H54 (cell line): ENCODE results near the gene APBA1.

Experiments used
- DNase-seq: peaks from one replicate; pipeline ENCODE4 v3.0.0; 2011; ENCODE audit warnings: low spot score, mixed read lengths; ENCODE audit not compliant: insufficient read length
- FAIRE-seq: peaks from 3 replicates; lab custom pipeline; 2011; peaks lifted over from hg19 to GRCh38; lab: Jason Lieb, UNC
- POLR2A ChIP-seq: IDR thresholded peaks from 2 replicates; pipeline ENCODE4 v1.6.1; 2011; ENCODE audit warnings: low read depth, mild to moderate bottlenecking, low read length

The APBA1 gene

DNA sequence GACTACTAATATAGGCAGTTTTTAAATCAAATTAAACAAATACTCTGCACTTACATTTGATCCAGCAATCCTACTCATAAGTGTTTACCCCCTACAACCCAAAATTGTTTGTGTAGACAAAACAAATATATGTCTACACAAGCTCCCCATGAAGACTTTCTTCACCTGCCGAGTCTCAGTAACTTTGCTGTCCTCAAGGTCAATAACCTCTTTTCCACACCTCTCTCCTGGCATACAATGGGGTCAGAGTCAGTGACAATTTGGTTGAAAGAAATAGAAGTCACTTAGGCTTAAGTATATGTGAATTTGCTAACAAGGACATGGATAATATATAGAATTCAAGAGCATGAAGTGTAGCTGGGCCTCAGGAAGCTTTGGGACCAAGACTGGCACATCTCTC is 29.1 kb downstream of the APBA1 start:
- FAIRE-seq (no peak), DNase-seq (no peak)
- TF ChIP-seq POLR2A, result no peak

DNA sequence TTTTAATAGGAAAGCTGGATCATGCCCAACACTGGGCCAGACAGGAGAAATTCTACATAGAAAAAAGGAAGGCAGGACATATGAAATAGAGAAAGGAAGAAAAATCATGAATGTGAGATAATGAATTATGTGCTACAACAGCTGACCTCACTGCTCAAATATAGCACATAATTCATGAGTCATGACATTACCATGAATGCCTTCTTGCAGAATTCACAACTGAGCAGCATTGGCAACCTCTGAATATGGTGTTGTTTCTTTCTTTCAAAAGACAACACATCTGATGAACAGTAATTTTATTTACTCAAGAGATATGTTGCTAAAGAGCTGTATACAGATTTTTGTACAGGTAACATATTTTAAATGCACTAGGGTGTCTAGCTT is 34.4 kb downstream of the APBA1 start:
- no peak for TF ChIP-seq POLR2A
- DNase-seq (peak; percentile 30), FAIRE-seq (peak; percentile 100)

DNA sequence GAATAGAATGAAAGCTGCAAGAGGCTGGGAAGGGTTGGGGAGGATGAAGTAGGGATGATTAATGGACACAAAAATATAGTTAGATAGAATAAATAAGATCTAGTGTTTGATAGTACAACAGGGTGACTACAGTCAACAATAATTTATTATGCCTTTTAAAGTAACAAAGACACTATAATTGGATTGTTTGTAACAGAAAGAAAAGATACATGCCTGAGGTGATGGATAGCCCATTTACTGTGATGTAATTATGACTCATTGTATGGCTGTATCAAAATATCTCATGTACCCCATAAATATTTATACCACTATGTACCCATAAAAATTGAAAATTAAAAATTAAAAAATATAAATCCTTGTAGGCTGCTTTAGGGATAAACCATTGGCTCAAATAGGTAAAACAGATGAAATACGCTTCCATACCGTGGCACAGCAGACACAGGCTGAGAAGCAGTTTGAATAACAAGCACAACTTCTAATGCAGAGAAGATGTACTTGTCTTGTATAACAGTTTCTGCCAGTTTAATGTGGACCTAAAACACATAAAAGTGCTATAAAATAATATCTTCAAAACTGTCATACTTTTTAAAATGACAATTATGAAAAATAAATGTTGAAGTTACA is 34.9 kb downstream of the APBA1 start:
- DNase-seq, result no peak
- no peak for TF ChIP-seq POLR2A
- FAIRE-seq, result peak; percentile 70

DNA sequence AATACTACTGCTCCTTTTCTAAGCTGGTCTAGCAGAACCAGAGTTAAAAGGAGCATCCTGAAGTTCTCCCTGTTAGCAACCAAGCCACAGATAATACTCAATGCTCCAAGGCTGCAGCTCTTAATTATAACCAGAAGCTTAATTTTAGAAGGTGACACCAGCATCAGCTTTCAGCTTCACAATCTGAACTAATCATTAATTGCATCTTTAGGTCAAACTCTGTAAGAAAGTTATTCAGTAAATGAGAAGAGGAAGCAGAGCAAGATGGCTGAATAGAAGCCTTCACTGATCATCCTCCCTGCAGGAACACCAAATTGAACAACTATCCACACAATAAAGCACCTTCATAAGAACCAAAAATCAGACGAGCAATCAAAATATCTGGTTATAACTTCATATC is 38.5 kb downstream of the APBA1 start:
- FAIRE-seq (no peak), DNase-seq (no peak)
- TF ChIP-seq POLR2A, result no peak

DNA sequence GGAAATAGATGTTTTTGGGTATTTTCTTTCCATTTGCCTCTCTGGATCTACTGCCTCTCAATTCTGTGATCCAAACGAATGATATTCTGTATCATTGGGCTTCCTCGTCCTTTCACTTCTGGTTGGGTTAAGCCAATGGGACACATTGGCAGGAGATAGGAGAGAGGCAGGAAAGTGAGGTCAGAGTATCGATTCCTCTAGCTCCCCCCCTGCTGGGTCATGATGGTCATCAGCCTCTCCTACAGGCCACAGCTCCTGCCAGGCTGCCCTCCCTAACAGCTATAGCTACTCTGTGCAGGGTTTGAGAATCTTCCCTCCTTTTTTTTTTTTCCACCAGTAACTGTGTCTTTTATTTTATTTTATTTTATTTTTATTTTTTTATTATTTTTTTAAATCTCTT is 39.4 kb downstream of the APBA1 start:
- FAIRE-seq (no peak), DNase-seq (no peak)
- no peak for TF ChIP-seq POLR2A

DNA sequence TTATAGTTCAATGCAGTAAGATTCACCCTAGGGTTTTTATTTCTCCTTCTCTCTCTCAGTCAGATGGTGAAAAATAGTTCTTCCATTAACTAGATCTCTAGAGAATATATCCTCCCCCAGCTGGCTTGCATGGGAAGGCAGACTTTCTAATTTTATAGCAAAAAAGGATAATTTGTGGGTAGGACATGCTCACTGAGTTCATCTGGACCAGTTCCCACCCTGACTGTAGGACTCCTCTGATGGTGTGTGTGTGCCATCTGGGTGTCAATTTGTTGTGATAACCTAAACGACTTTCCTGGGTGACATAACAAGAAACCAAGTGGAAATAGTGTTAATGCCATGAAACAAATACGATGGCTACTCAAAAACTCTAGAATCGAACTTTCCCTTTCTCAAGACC is 44.9 kb downstream of the APBA1 start:
- peak; percentile 6 for FAIRE-seq
- no peak for DNase-seq
- no peak for TF ChIP-seq POLR2A

DNA sequence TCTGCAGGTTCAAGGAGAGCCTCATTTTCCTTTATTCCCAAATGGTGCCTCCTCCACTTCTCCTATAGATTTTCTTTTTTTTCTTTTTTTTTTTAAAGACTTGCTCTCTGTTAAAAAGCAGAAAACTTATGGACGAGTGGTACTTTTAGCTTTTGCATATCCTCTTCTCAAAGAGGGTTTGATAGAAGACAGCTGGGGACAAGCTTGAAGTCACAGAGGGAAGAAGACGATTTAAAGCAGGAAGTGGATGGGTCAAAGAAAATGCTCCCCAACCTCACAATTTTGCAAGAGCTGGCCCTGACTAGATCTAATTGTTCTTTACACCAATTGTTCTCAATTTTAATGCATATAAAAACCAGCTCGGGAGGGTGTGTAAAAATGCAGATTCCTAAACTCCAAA is 48.9 kb downstream of the APBA1 start:
- FAIRE-seq, result no peak
- DNase-seq, result no peak
- no peak for TF ChIP-seq POLR2A

DNA sequence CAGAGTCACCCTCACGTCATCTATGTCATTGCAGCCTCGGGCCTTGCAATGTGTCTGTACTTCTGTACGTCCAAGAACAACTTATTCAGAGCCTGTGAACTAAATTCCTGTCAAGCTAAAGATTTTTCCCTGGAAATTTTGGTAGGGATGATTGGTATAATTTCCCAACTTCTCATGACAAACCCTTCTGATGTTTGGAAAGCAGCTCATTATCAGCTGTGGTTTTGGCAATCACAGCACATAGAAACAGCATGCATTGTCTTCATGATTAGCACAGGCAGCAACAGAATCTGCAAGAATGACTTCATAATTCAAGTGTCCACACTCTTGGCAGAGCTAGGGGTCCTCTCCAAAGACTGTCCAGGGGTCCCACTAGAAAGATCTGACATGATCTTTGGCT is 49.5 kb downstream of the APBA1 start:
- DNase-seq (no peak), FAIRE-seq (no peak)
- TF ChIP-seq POLR2A, result no peak

DNA sequence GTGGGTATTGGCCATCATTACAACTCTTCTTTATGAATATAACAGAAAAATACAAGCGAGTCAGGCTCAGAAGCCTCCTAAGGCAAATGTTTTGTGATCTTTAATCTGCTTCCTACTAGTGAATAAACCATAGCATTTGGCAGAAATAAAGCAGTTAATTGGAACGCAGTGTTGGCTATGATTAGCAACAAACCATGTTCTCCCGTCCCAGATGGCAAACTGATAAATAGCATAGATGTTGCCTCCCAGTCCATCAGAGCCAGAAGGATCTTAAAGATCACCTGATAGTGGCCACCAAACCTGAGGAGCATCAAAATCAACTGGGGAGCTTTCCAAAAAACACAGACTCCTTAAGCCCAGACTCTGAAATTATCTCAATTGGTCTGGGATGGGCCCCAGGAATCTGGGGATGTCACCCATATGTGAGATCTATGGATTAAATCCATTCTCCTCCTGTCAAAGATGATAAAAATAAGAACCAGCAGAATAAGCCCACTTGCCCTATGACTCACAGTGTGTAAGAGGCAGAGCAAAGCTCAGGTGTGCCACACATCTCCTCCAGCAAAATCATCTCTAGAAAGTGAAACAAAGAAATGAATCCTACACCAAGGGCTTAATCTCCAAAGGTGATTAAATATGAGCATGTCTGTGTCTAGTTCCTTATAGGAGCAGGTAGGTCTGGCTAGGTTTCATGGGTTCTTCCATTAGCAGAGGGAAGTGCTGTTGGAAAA is 50.3 kb downstream of the APBA1 start:
- FAIRE-seq, result no peak
- no peak for TF ChIP-seq POLR2A
- DNase-seq, result no peak

DNA sequence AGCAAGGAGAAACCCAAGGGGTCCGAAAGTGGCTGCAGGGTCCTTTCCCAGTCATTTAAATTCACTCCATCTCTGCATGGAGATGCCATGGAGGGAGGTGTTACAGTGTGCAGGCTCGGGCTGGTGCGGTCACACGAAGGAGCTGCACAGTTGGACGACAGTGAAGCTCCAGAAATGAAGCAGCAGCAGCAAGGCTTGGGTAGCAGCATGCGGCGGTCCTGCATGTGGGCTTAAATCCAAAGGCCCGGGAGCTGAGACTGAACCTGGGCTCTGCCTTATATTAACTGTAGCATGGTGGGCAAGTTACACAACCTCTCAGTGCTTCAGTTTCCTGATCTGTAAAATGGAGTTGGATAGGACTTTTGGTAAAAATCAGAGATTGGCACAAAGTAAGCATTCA is 51.4 kb downstream of the APBA1 start:
- DNase-seq (no peak), FAIRE-seq (no peak)
- no peak for TF ChIP-seq POLR2A

DNA sequence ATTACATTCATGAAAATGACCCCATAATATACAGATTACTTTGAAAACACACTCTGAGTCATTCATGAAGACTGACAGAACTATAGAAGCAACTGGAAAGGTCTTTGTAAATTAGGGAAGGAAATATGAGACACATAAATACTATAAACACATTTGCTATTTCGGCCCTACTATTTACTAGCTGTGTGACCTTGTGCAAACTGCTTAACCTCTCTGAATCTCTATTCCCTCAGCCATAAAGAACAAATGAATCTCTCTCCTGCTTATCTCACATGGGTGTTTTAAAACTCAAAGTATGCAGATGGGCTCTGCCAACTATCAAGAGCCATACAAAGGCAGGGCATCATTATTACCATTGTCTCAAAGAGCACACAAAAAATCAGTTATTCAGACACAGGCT is 52.9 kb downstream of the APBA1 start:
- no peak for DNase-seq
- no peak for FAIRE-seq
- TF ChIP-seq POLR2A, result no peak

DNA sequence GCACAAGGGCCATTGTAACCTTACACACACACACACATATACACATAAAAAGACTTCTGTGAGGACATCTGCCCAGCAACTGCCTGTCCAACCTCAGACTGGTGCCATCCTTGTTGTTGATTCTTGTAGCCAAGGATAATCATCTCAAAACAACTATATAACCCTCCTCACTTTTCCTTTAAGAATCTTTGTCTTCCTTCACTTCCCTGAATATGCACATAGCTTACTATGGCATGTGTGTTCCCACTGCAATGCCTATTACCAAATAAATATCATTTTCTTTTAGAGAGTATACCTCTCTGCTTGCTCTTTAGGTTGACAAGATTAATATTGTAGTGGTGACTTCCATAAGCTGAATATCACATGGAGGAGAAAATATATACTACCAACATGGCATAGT is 55.2 kb downstream of the APBA1 start:
- DNase-seq (no peak), FAIRE-seq (peak; percentile 38)
- no peak for TF ChIP-seq POLR2A

DNA sequence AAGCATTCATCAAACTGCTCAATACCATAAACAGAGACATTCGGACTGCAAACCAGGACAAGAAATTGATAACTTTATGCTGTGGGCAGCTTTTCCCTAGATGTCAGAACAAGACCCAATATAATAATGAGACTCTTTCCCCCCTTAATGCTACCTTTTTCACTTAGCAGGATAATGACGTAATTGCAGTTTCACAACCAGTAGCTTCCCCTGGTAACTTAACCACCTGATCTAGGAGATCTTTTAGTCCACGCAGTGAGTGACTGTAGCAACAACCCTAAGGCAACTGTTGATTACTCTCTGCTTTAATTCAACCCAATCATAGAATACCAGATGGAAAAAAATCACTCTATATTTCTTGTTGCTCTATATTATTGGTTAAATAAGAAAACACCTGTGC is 56.3 kb downstream of the APBA1 start:
- DNase-seq (no peak), FAIRE-seq (peak; percentile 36)
- TF ChIP-seq POLR2A, result no peak

DNA sequence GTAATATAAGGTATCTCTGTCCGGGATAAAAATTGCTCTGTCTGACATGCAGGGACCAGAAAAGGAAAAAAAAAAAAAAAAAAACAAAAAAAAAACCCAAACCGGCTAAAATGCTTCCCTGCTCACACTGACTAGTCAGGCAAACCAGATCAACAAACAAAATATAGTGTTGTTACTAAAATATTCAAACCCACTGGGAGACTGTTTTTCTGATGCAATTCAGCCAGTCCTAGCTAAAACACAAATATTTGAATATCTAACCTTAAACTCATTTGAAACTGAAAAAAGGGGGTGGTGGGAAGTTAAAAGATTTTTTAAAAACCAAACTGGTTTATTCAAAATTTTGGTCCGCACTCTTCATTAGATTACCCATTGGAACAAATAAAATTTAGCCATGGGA is 61.0 kb downstream of the APBA1 start:
- DNase-seq, result no peak
- no peak for FAIRE-seq
- no peak for TF ChIP-seq POLR2A

DNA sequence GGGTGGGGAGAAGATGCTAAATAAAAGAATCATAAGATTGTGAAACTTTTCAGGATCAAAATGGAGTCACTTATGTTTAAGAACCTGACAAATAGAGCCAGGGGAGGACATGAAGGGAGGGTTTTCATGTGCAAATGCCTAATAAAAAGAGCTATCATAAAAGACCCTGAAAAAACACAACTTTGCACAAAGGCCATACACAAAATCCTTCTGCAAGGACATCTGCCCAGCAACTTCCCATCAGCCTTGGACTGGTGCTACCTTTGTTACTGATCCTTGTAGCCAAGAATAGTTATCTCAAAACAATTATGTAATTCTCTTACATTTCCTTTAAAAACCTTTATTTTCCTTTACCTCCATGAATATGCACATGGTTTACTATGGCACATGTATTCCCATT is 63.0 kb downstream of the APBA1 start:
- DNase-seq, result no peak

More for the DNA sequence above, 63.0 kb downstream of the APBA1 start:
- no peak for TF ChIP-seq POLR2A
- FAIRE-seq, result no peak
